Neural progenitor cell (in vitro differentiated cells): ENCODE measurements around the gene VPS8.

Source experiments
- EZH2 ChIP-seq: fragments of 200-600 bp; sonication (generic); IDR thresholded peaks from 2 replicates; pipeline ENCODE4 v1.6.1; 2017; ENCODE audit warnings: antibody characterized with exemption, mild to moderate bottlenecking, moderate library complexity
- EZH2phosphoT487 ChIP-seq: fragments of 200-600 bp; sonication (generic); IDR thresholded peaks from 2 replicates; pipeline ENCODE4 v1.6.1; 2017; ENCODE audit warnings: antibody characterized with exemption
- TF ChIP-seq, protein P1 (sequence below): fragments of 200-600 bp; sonication (generic); IDR thresholded peaks from 2 replicates; pipeline ENCODE4 v1.5.1; 2017; ENCODE audit warnings: antibody characterized with exemption, mild to moderate bottlenecking

DNA sequence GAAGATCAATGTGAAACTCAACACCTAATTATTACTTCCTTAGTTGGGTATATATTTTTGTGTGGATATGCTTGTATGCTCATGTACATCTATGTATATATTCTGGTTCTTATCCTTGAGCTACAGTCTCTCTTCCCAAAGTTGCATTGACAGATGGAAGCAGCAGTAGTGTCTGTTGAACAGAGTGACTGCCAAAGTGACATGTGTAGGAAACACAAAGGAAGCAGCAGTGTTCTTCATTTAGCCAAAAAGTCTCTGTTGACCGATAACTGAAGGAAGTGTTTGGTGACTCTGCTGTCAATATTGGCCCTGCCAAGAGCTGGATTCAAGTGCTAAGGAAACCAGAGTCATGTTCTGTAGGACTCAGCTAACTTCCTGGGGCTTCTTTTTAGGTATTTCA is 217.1 kb downstream of the VPS8 start:
- TF ChIP-seq EZH2 (no peak), EZH2phosphoT487 (no peak)
- TF ChIP-seq, protein P1, sequence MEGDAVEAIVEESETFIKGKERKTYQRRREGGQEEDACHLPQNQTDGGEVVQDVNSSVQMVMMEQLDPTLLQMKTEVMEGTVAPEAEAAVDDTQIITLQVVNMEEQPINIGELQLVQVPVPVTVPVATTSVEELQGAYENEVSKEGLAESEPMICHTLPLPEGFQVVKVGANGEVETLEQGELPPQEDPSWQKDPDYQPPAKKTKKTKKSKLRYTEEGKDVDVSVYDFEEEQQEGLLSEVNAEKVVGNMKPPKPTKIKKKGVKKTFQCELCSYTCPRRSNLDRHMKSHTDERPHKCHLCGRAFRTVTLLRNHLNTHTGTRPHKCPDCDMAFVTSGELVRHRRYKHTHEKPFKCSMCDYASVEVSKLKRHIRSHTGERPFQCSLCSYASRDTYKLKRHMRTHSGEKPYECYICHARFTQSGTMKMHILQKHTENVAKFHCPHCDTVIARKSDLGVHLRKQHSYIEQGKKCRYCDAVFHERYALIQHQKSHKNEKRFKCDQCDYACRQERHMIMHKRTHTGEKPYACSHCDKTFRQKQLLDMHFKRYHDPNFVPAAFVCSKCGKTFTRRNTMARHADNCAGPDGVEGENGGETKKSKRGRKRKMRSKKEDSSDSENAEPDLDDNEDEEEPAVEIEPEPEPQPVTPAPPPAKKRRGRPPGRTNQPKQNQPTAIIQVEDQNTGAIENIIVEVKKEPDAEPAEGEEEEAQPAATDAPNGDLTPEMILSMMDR, result no peak
